Hepatocyte (in vitro differentiated cells): ENCODE data around the gene SERPINH1. TPM values are rescaled to one million over a fixed set of nuclear protein-coding genes. Genes with fewer than 3 reads are reported as not detected.

Experiments used
- DNase-seq: peaks from one replicate; pipeline ENCODE4 v3.0.0-alpha.2; 2016; ENCODE audit warnings: low spot score
- H2AFZ ChIP-seq: fragments of 200-600 bp; sonication (generic); 2 replicates; pipeline ENCODE4 v1.6.0; 2016; ENCODE audit warnings: antibody characterized with exemption, mild to moderate bottlenecking
- H3K27ac ChIP-seq: fragments of 200-600 bp; sonication (generic); 2 replicates; pipeline ENCODE4 v1.5.1; 2016; ENCODE audit warnings: mild to moderate bottlenecking
- H3K27me3 ChIP-seq: fragments of 200-600 bp; sonication (generic); 2 replicates; pipeline ENCODE4 v1.6.1; 2016
- H3K36me3 ChIP-seq: fragments of 200-600 bp; sonication (generic); replicated peaks from 2 replicates; pipeline ENCODE4 v1.5.1; 2016; ENCODE audit warnings: low read depth; ENCODE audit not compliant: insufficient read depth
- H3K4me1 ChIP-seq: fragments of 200-600 bp; sonication (generic); 2 replicates; pipeline ENCODE4 v1.5.1; 2016; ENCODE audit warnings: mild to moderate bottlenecking, moderate library complexity; ENCODE audit not compliant: insufficient read depth
- H3K4me2 ChIP-seq: fragments of 200-600 bp; sonication (generic); 2 replicates; pipeline ENCODE4 v1.6.0; 2016
- H3K4me3 ChIP-seq: fragments of 200-600 bp; sonication (generic); 2 replicates; pipeline ENCODE4 v1.5.1; 2016; ENCODE audit warnings: mild to moderate bottlenecking
- H3K79me2 ChIP-seq: fragments of 200-600 bp; sonication (generic); 2 replicates; pipeline ENCODE4 v1.6.0; 2017; ENCODE audit warnings: mild to moderate bottlenecking
- H3K9me2 ChIP-seq: fragments of 200-600 bp; sonication (generic); replicated peaks from 2 replicates; pipeline ENCODE4 v1.6.0; 2017; ENCODE audit warnings: mild to moderate bottlenecking; ENCODE audit not compliant: insufficient read depth
- H3K9me3 ChIP-seq: fragments of 200-600 bp; sonication (generic); 2 replicates; pipeline ENCODE4 v1.5.1; 2016; ENCODE audit warnings: low read depth, mild to moderate bottlenecking
- H4K20me1 ChIP-seq: fragments of 200-600 bp; sonication (generic); 2 replicates; pipeline ENCODE4 v1.6.0; 2016; ENCODE audit warnings: mild to moderate bottlenecking; ENCODE audit not compliant: insufficient read depth, poor library complexity, severe bottlenecking
- EZH2 ChIP-seq: fragments of 200-600 bp; sonication (generic); IDR thresholded peaks from 2 replicates; pipeline ENCODE4 v1.6.1; 2016; ENCODE audit warnings: antibody characterized with exemption, mild to moderate bottlenecking, borderline replicate concordance
- EZH2phosphoT487 ChIP-seq: fragments of 200-600 bp; sonication (generic); IDR thresholded peaks from one replicate; pipeline ENCODE4 v1.6.1; 2018; ENCODE audit warnings: antibody characterized with exemption, mild to moderate bottlenecking, low read depth, moderate library complexity; ENCODE audit not compliant: unreplicated experiment, severe bottlenecking
- WGBS: methylation state at CpG from one replicate; pipeline ENCODE4 v1.1.6; 2016; ENCODE audit warnings: low lambda C conversion rate; ENCODE audit errors: missing lambda C conversion rate; 5-methylcytosine and 5-hydroxymethylcytosine counted together
- polyA plus RNA-seq: library from polyadenylated mRNA; unstranded; fragments of >200 nt; fragmentation: Nextera tagmentation; extraction: Ambion mirVana; gene quantifications from 2 replicates; pipeline ENCODE4 v1.2.1, GENCODE V29; 2016
- total RNA-seq: library from RNA; depleted of rRNA; stranded (reverse); fragments of >200 nt; gene quantifications from 2 replicates; pipeline ENCODE4 v1.2.3, GENCODE V29; 2014
- TF ChIP-seq, protein P1 (sequence below): fragments of 200-600 bp; sonication (generic); IDR thresholded peaks from 2 replicates; pipeline ENCODE4 v1.5.1; 2016; ENCODE audit warnings: antibody characterized with exemption, mild to moderate bottlenecking; ENCODE audit not compliant: poor library complexity

Gene SERPINH1
- total and polyA plus RNA-seq, 2 experiments from 2014 or later: 479 to 805 TPM

DNA sequence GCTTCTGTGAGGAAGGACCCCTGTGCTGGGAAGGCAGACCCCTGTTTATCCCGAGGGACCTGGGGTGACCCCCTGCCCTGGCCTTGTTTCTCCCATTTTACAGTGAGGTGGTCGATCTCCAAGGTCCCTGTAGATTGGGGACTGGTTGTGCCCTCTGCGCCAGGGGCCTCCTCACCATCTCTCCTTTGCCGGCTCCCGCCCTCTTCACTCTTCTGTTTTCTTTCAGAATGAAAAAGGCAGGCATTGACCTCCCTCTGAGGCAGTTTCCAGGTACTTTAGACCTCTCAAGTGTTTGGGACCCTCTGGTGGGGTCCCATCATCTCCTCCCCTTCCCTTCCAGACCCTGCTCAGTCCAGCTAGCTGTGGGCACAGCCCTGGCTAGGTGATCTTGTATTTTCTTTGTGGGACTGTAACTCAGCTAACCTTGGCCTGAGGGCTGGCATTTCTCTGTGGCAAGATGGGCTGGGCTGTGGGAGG, 1.5 kb downstream of the SERPINH1 start:
- Histone ChIP-seq H3K4me1 (peaks cover 47% of the 10 kb centered on the region), H3K27ac (peak overlapping the region; percentile 99), H3K4me3 (peak overlapping the region; percentile 89), H3K27me3 (no peaks in the 10 kb centered on the region), H3K36me3 (no peaks in the 10 kb centered on the region), H4K20me1 (peaks cover 44% of the 10 kb centered on the region), H2AFZ (no peak overlapping the region), H3K79me2 (peaks cover 62% of the 10 kb centered on the region), H3K4me2 (peak overlapping the region; percentile 92), H3K9me3 (no peaks in the 10 kb centered on the region), H3K9me2 (no peaks in the 10 kb centered on the region)
- TF ChIP-seq, protein P1, sequence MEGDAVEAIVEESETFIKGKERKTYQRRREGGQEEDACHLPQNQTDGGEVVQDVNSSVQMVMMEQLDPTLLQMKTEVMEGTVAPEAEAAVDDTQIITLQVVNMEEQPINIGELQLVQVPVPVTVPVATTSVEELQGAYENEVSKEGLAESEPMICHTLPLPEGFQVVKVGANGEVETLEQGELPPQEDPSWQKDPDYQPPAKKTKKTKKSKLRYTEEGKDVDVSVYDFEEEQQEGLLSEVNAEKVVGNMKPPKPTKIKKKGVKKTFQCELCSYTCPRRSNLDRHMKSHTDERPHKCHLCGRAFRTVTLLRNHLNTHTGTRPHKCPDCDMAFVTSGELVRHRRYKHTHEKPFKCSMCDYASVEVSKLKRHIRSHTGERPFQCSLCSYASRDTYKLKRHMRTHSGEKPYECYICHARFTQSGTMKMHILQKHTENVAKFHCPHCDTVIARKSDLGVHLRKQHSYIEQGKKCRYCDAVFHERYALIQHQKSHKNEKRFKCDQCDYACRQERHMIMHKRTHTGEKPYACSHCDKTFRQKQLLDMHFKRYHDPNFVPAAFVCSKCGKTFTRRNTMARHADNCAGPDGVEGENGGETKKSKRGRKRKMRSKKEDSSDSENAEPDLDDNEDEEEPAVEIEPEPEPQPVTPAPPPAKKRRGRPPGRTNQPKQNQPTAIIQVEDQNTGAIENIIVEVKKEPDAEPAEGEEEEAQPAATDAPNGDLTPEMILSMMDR: no peak
- TF ChIP-seq EZH2phosphoT487 (no peak), EZH2 (no peak)
- WGBS: 8% methylated on average over 5 of the region's 5 CpGs
- no peak for DNase-seq

DNA sequence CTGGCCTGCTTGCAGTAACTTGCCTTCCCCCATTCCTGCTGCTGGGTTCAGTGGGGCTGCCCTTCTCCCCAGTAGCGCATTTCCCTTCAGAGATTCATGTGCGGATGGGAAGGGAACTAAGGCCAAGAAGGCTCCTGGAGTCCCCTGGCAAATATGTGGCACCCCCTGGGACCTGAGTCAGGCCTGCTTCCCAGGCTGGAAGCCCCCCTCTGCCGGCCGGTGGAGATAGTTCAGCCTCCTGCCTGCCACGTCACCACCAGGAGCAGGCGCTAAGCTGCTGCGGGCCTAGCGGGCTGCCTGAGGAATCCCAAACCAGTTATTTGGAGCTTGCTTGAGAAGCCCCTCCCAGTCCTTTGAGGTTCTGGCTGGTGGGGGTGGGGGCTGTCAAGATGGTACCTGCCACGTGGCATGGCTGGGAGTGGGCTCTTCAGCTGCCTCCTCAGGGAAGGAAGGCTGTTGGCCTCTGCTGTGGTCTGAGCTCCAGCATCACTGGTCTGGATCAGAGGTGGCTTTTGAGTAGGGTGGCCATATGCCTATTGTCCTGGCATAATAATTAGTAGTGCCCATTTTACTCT, 2.0 kb downstream of the SERPINH1 start:
- Histone ChIP-seq H3K9me3 (no peaks in the 10 kb centered on the region), H2AFZ (no peak overlapping the region), H3K4me2 (peak overlapping the region; percentile 92), H3K9me2 (no peaks in the 10 kb centered on the region), H3K27ac (peak overlapping the region; percentile 99), H3K36me3 (no peaks in the 10 kb centered on the region), H3K27me3 (no peaks in the 10 kb centered on the region), H3K4me3 (peak overlapping the region; percentile 89), H3K4me1 (peaks cover 42% of the 10 kb centered on the region), H4K20me1 (peaks cover 44% of the 10 kb centered on the region), H3K79me2 (peaks cover 65% of the 10 kb centered on the region)
- 13% methylated on average over 9 of the region's 9 CpGs for WGBS
- TF ChIP-seq, protein P1: peak; percentile 50
- no peak for TF ChIP-seq EZH2phosphoT487
- peak; percentile 90 for DNase-seq

- Histone ChIP-seq H3K4me3 (no peak overlapping the region), H3K9me3 (no peaks in the 10 kb centered on the region), H3K4me2 (peak overlapping the region; percentile 92), H3K36me3 (no peaks in the 10 kb centered on the region), H3K27ac (peak overlapping the region; percentile 99), H3K27me3 (no peaks in the 10 kb centered on the region), H2AFZ (no peak overlapping the region), H3K4me1 (peaks cover 32% of the 10 kb centered on the region), H3K9me2 (no peaks in the 10 kb centered on the region), H3K79me2 (peaks cover 75% of the 10 kb centered on the region), H4K20me1 (peaks cover 52% of the 10 kb centered on the region)
- peak; percentile 81 for DNase-seq
- TF ChIP-seq, protein P1: no peak
- TF ChIP-seq EZH2phosphoT487 (no peak), EZH2 (no peak)
- WGBS: 37% methylated on average over 5 of the region's 5 CpGs
These were observed 3.3 kb downstream of the SERPINH1 start for GRCh38 chr11:75565221-75565814.
